Central memory CD4-positive, alpha-beta T cell (primary cell): ENCODE results near the gene BAIAP2.
A peak's percentile ranks its signal among the peaks of the same experiment; 100 is the strongest.
"Not testable (repeated sequence)": the region's sequence is repeated elsewhere in the genome, so short reads cannot be mapped to it uniquely, and the experiment has no call there.

Experiments
- DNase-seq: peaks from one replicate; pipeline ENCODE4 v3.0.0; 2022

Gene BAIAP2

GRCh38 chr17:81000631-81001357 is 34.2 kb upstream of the BAIAP2 start:
- no peak for DNase-seq

- DNase-seq: no peak
Observed at GRCh38 chr17:81002013-81002384, 33.0 kb upstream of the BAIAP2 start.

DNA sequence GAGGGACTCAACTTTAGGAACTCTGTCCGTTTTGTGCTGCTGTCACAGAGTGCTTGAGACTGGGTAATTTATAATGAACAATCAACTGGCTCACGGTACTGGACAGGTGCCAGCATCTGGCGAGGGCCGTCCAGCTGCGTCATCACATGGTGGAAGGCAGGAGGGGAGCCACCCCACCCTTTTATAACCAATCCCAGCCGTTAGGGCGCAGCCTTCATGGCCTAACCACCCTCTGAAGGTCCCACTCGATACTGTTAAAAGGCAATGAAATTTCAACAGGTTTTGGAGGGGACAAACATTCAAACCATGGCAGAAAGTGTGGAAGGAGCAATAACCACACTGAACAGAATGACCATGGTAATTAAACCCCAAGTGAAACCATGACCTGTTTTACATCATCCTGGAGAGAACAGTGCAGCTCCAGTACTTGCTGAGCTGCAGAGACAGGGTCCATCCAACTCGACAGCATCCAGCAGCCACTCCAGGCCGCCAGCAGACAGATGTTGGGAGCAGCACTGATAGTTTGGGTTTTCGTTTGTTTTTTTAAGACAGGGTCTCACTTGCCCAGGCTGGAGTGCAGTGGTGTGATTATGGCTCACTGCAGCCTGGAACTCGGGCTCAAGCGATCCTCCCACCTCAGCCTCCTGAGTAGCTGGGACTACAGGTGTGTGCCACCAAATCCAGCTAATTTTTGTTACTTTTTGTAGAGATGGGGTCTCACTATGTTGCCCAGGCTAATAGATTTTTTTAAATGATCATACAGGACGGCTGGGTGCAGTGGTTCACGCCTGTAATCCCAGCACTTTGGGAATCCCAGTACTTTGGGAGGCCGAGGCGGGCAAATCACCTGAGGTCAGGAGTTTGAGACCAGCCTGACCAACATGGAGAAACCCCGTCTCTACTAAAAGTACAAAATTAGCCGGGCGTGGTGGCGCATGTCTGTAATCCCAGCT is 32.3 kb upstream of the BAIAP2 start:
- no peak for DNase-seq

DNA sequence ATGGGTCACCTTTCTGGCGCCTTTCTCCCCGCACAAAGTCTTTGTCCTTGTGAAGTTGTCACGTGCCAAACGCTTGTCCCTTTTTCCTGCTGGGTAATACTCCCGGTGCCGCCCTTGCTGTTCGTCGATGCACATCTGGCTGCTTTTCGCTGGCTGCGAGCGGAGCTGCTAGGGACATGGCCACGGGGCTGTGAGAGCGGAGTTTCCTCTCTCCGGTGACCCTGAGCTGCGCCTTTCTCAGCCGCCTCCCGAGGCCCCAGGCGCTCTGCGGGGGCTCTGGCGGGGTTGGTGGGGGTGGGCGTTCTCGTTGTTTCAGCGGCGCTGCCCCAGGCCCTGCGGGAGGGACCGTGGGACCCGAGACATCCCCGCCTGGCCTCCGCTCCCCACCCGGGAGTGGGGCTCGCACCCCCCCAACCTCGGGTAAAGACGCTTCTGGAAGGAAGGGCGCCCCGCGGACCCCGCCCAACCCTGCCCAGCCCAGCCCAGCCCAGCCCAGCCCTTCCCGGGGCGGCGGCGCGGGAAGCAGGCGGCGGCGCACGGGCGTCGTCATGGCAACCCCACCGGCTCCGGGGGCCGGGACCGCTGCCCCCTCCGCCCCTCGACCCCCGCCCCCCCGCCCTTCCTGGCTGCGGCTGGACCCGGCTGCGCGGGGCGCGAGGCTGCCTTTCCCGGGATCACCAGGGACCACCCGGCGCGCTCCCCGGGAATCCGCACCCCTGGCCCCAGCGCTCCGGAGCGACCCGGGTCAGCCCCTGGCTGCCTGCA is 31.1 kb upstream of the BAIAP2 start:
- DNase-seq: no peak

GRCh38 chr17:81006891-81007290 is 28.1 kb upstream of the BAIAP2 start:
- no peak for DNase-seq

DNA sequence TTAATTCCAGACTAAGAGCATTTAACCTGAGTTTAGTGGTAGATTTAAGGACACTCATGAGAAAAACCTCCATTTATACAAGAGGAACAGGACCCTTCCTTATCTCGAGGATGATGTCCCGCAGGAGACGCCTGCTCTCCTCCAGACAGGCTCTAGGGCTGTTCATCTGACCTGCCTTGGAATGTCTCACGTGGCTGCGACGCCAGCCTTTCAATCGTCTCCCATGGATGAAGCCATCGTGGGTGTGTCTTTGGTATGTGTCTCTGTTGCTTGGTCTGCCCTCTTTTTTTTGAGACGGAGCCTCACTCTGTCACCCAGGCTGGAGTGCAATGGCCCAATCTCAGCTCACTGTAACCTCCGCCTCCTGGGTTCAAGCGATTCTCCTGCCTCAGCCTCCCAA is 26.8 kb upstream of the BAIAP2 start:
- no peak for DNase-seq

- DNase-seq: no peak
Observed at GRCh38 chr17:81009136-81009535, 25.8 kb upstream of the BAIAP2 start.

DNA sequence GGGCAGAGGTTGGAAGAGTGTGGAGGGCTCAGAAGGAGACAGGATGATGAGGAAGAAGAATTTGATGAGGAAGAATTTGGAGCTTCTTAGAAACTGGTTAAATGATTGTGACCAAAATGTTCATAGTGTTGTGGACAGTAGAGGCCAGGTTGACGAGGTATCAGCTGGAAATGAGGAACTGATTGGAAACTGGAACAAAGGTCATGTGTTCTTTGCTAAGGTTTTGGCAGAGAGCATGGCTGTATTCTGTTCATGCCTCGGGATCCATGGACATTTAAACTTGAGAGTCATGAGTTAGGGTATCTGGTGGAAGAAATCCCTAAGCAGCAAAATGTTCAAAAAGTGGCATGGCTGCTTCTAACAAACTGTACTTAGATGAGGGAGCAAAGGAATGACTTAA is 24.0 kb upstream of the BAIAP2 start:
- DNase-seq: no peak

DNA sequence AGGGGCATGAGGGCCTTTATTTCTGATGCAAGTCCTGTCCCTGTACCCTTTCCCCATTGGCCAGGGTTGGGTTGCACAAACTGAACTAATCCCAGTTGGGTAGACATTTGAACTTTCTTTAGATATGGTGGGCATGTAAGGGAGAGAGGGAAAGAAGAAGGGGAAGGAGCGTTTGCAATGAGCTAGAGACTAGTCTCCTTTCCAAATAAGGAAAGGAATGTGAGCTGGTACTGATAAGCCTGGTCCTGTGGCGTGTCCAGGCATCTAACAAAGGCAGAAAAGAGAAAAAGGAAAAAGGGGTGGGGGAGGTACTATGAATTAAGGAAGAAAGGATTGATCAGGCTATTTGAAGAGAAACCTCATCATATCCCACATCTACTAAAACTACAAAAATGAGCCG is 23.0 kb upstream of the BAIAP2 start:
- DNase-seq: no peak

DNA sequence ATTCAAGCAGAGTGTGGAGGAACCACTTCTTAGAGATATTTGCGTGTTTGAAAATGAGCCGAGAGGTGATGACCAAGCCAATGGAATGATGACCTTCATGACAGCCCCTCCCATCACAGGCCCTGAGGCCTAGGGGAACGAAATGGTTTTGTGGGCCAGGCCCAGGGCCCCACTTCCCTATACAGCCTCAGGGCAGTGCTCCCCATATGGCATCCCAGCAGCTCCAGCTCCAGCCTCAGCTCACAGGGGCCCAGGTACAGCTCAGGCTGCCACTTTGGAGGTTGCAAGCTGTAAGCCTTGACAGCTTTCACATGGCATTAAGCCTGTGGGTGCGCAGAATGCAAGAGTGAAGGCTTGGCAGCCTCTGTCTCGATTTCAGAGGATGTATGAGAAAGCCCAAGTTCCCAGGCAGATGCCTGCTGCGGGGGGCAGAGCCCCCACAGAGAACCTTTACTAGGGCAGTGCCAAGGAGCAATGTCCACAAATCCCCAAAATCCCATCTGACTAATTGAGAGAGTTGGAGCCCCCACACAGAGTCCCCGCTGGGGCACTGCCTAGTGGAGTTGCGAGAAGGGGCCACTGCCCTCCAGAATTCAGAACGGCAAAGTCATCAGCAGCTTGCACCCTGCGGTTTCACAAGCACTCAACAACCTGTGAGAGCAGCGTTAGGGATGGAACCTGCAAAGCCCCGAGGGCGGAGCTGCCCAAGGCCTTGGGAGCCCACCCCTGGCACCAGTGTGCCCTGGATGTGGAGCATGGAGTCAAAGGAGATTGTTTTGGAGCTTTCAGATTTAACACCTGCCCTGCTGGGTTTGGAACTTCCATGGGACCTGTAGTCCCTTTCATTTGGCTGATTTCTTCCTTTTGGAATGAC is 22.1 kb upstream of the BAIAP2 start:
- DNase-seq: no peak

- no peak for DNase-seq
Observed at GRCh38 chr17:81013642-81014041, 21.3 kb upstream of the BAIAP2 start.

DNA sequence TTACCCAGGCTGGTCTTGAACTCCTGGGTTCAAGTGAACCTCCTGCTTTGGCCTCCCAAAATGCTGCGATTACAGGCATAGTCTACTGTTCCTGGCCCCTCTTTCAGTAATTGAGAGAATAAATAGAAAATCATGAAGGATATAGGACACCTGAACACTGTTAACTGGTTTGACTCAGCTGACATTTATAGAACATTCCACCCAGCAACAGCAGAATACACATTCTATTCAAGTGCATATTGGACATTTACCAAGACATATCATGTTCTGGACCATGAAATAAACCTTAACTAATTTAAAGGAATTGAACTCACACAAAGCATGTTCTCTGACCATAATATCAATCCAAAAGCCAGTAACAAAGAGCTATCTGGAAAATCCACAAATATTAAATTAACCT is 19.8 kb upstream of the BAIAP2 start:
- no peak for DNase-seq

DNA sequence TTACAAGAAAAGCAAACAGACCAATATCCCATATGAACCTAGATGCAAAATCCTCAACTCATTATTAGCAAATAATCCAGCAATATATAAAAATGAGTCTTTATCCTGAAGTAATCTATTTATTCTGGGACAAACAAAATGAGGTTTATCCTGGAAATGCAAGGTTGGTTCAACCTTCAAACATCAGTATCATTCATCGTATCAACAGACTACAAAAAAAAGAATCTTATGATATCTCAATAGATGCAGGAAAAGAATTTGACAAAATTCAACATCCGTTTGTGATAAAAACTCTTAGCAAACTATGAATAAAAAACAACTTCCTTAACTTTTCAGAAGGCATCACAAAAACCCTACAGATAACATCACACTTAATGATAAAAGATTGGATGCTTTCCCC is 18.4 kb upstream of the BAIAP2 start:
- no peak for DNase-seq

GRCh38 chr17:81017330-81017729 is 17.6 kb upstream of the BAIAP2 start:
- not testable (repeated sequence) for DNase-seq

DNA sequence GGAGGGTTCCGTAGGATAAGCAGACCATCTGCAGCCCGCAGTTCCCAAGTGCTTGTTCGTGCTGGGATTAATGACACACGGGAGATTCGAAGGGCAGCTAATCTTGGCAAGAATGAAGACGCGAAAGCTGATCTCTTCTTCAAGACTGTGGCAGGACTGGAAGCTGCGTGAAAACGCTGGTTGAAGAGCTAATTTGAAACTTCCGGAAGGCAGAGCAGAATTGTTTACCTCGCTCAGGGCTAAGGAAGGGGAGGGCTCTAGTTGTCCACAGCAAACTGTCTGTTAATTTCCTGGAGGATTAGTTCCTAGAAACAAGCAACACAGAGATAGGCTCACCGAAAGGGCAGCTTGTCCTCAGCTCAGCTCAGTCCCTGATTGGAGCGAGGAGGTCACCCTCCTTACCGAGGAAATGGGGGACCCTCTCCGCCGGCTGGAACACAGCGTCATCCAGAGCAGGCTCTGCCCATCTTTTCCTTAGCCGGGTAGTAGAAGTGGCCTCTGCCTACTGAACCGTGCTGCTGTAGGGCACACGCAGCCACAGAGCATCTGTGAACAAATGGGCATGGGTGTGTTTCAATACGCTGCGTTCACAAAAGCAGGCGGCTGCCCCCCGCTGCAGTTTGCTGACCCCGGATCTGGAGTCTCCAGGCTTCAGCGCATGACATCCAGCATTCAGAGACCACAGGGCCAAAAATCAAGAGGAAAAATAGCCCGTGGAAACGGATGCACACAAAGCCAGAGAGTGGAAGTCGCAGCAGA is 16.7 kb upstream of the BAIAP2 start:
- DNase-seq: peak; percentile 33

- no peak for DNase-seq
Observed at GRCh38 chr17:81019563-81020442, 15.1 kb upstream of the BAIAP2 start.

- no peak for DNase-seq
Observed at GRCh38 chr17:81020443-81020766, 14.5 kb upstream of the BAIAP2 start.

- DNase-seq: no peak
Observed at GRCh38 chr17:81020767-81021497, 14.0 kb upstream of the BAIAP2 start.

DNA sequence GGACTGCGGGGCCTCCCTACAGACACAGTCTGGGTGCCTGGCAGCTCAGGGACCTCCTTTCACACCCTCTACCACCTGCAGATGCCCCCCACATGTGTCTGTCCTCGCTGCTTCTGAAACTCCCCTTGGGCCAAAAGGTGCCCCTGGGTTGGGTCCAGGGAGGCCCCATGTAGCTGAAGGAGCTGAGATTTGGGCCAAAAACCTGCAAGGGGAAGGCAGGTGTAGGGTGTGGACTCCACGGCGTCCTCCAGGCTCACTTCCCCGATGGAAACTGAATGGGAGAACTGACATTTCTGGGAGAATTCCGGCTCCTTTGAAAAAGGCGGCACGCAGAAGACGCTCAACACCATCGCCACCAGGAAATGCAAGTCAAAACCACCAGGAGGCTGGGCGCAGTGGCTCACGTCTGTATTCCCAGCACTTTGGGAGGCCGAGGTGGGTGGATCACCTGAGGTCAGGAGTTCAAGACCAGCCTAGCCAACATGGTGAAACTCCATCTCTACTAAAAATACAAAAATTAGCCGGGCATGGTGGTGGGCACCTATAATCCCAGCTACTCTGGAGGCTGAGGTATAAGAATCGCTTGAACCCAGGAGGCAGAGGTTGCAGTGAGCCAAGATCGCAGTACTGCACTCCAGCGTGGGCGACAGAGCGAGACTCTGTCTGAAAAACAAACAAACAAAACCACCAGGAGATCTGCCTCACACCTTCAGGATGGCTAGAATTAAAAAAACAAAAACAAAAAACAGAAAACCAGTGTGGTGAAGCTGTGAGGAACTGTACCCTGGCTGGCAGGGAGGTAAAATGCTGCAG is 13.2 kb upstream of the BAIAP2 start:
- DNase-seq: no peak
